Measurements from ENCODE around the gene GALNT4.

GALNT4 gene

GRCh38 chr12:89513544-89513943 lies 11.1 kb downstream of the GALNT4 start:
- DNase-seq (ENCODE audit: low read depth): no peak
- no peak overlapping the region for H3K4me3 ChIP-seq (ENCODE audit: low read length)
- no peak for TF ChIP-seq CTCF (IDR thresholded peaks at IDR 0.05; ENCODE audit: insufficient read depth, low read depth, low read length, missing control alignments)

- no peak for DNase-seq (ENCODE audit: low read depth)
- no peak for TF ChIP-seq CTCF (IDR thresholded peaks at IDR 0.05; ENCODE audit: insufficient read depth, low read depth, low read length, missing control alignments)
- H3K4me3 ChIP-seq (ENCODE audit: low read length): no peak overlapping the region
These were observed 17.4 kb downstream of the GALNT4 start for GRCh38 chr12:89507015-89507824.

- DNase-seq (ENCODE audit: low read depth): no peak
- TF ChIP-seq CTCF (IDR thresholded peaks at IDR 0.05; ENCODE audit: insufficient read depth, low read depth, low read length, missing control alignments): no peak
These were observed 18.5 kb downstream of the GALNT4 start for GRCh38 chr12:89506050-89506449.

GRCh38 chr12:89504560-89505346 lies 19.8 kb downstream of the GALNT4 start:
- no peak for DNase-seq (ENCODE audit: low read depth)
- H3K4me3 ChIP-seq (ENCODE audit: low read length): no peak overlapping the region
- no peak for TF ChIP-seq CTCF (IDR thresholded peaks at IDR 0.05; ENCODE audit: insufficient read depth, low read depth, low read length, missing control alignments)

More at GRCh38 chr12:89506050-89506449, 18.5 kb downstream of the GALNT4 start:
- H3K4me3 ChIP-seq (ENCODE audit: low read length): no peak overlapping the region

- TF ChIP-seq CTCF (IDR thresholded peaks at IDR 0.05; ENCODE audit: insufficient read depth, low read depth, low read length, missing control alignments): no peak
- DNase-seq (ENCODE audit: low read depth): no peak
- H3K4me3 ChIP-seq (ENCODE audit: low read length): no peak overlapping the region
These were observed 22.8 kb downstream of the GALNT4 start for GRCh38 chr12:89501793-89502192.

- H3K4me3 ChIP-seq (ENCODE audit: low read length): no peak overlapping the region
- TF ChIP-seq CTCF (IDR thresholded peaks at IDR 0.05; ENCODE audit: insufficient read depth, low read depth, low read length, missing control alignments): no peak
- DNase-seq (ENCODE audit: low read depth): no peak
These were observed 24.7 kb downstream of the GALNT4 start for GRCh38 chr12:89499857-89500256.

Measured in epithelial cell of esophagus (primary cell).